T-helper 17 cell (primary cell): Measurements from ENCODE around the gene ARHGAP35. TPM values are rescaled to one million over a fixed set of nuclear protein-coding genes. Genes with fewer than 3 reads are reported as not detected.
"Not testable (repeated sequence)": the region's sequence is repeated elsewhere in the genome, so short reads cannot be mapped to it uniquely, and the experiment has no call there.

Experiments used
- ATAC-seq: fragments of 150-1000 bp; cut with Tn5 transposase; 2 replicates; pipeline ENCODE4 v1.10.0; 2021; ENCODE audit warnings: mild to moderate bottlenecking, moderate library complexity
- DNase-seq, 3 donors: peaks; one replicate each; pipeline versions ENCODE4 v3.0.0 to v3.0.0-alpha.2; 2020 to 2021
- H3K9me3 ChIP-seq: one replicate; pipeline ENCODE4 v1.7.0; 2013; ENCODE audit warnings: low read length, mild to moderate bottlenecking; ENCODE audit not compliant: control insufficient read depth, poor library complexity, severe bottlenecking
- H3K27ac Mint-ChIP-seq: one replicate; pipeline ENCODE4 v1.8.0; 2022; ENCODE audit warnings: mild to moderate bottlenecking, moderate library complexity, mixed read lengths
- H3K27me3 Mint-ChIP-seq: one replicate; pipeline ENCODE4 v1.8.0; 2022; ENCODE audit warnings: mixed read lengths
- H3K36me3 Mint-ChIP-seq: one replicate; pipeline ENCODE4 v1.8.0; 2022; ENCODE audit warnings: low read depth, mixed read lengths
- H3K4me1 Mint-ChIP-seq: one replicate; pipeline ENCODE4 v1.8.0; 2022; ENCODE audit warnings: mild to moderate bottlenecking, mixed read lengths
- H3K4me3 Mint-ChIP-seq: one replicate; pipeline ENCODE4 v1.8.0; 2022; ENCODE audit warnings: mild to moderate bottlenecking, moderate library complexity, mixed read lengths
- total RNA-seq, 4 donors: library from RNA in 2 of 4; stranded (reverse) in 2 of 4; gene quantifications; one replicate each; pipeline ENCODE4 v1.2.3 and lab custom pipeline; 2022 to 2026

Gene ARHGAP35
- 10 to 100 TPM; 33.6 to 34.0 TPM for total RNA-seq
- 101 to 102 reads per million in 2 donors for total RNA-seq (lab: John Stamatoyannopoulos, UW)

DNA sequence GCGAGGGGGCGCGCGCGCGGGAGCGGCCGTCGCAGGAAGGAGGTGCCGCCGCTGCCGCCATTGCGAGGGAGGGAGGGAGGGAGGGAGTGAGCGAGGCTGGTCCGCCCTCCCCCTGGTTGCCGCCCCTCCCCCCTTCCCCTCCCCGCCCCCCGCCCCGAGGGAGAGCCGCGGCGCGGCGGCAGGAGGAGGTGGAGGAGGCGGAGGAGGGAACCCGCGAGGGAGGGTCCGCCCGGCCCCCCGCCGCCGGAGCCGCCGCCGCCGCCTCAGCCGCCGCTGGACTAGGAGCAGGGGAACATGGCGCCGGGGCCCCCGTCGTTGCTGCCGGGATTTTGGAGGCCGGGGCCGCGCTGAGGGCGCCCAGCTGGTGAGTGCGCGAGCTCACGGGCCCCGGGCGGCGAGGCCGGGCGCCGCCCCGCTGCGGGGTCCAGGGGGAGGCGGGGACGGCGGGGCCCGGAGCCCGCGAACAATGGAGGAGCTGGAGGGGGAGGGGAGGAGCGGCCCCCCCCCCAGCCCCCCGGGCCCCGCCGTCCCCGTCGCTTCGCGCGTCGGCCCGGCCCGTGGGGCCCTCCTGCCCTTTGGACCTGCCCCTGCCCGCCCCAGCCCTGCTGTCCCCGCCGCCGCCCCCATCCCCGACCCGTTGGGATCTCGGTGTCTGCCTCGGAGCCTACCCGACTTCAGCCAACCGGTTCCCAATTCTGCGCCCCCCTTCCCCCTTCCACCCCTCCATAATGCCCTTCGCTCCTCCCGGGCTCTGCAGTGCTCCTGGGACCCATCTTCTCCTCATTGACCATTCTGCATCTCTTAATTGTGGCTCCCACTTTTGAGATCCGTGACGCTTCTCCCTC, at the start of gene ARHGAP35:
Gene ARHGAP35 (plus strand): TSS at position 152 of the 845 bp plus-strand sequence. CDS start 57,679 bp downstream, outside the sequence.
- no peaks in the 10 kb centered on the region for H3K27me3 Mint-ChIP-seq
- H3K27ac Mint-ChIP-seq = peak within 1 kb of the TSS; percentile 80
- peaks cover 22% of the 10 kb centered on the region for H3K4me1 Mint-ChIP-seq
- H3K4me3 Mint-ChIP-seq = peak within 1 kb of the TSS; percentile 94
- H3K9me3 ChIP-seq = no peaks in the 10 kb centered on the region
- ATAC-seq = peak; percentile 57
- peaks cover under 1% of the 10 kb centered on the region for H3K36me3 Mint-ChIP-seq
- DNase-seq = peak; percentile 39 to 79 (median 79)

DNA sequence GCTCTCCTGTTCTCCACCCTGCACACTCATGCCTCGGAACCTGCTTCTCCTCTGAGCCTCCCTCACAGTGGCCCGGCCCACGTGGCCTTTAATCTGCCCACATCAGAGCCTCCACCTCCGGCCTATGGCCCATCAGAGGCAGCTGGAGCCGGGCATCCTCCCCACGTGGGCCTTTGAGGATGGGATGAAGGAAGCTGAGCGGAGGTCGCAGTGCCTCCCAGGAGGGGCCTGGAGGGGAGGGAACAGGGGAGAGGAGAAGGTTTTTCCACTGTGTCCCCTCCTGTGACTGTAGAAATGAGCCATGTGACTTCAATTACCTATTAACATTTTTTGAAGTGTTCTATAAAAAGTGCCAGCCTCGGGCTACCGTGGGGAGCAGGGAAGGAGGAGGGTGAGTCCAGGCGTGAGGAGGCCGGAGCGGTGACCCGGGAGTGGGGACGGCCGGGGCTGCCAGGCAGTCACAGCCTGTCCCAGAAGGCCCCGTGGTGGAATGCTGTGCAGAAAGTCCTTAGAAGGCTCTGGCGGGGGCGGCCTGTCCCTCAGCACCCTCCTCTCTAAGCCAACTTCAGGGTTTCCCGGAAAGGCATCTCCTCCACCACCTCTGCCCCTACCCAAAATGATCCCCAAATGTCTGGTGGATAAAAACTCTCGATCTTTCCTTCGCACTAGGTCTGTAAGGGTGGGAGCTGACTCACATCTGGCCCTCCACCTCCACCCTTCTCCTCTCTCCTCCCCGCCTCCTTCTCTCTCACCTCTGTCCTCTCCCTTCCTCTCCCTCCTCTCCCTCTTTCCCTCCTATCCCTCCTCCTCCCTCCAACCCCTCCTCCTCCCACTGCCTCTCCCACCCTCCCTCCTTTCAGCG, 47.6 kb upstream of the ARHGAP35 start:
- no peak for DNase-seq
- H3K27ac Mint-ChIP-seq = no peak overlapping the region
- no peaks in the 10 kb centered on the region for H3K27me3 Mint-ChIP-seq
- no peaks in the 10 kb centered on the region for H3K9me3 ChIP-seq
- no peak for ATAC-seq
- H3K4me3 Mint-ChIP-seq = no peak overlapping the region
- H3K36me3 Mint-ChIP-seq = no peaks in the 10 kb centered on the region
- peaks cover 4% of the 10 kb centered on the region for H3K4me1 Mint-ChIP-seq

DNA sequence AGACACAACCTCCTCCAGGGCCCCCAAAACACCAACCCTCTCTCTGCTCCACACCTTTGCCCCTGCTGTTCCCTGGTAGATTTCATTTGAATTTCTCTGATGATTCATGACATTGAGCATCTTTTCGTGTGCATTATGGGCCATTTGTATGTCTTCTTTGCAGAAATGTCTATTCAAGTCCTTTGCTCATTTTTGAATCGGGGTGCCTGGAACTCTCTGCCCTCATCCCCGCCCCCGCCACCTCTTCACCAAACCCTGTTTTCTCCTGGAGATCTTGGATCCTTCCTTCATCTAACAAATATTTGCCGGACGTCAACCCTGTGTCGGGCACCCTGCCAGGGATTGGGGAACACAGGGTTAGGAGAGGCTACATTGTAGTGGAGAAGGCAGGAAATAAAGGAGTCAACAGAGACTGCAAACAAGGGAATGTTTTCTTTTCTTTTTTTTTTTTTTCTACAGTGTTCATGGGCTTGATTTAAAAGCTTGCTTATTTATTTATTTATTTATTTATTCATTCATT, 46.9 kb upstream of the ARHGAP35 start:
- Mint-ChIP-seq H3K27me3 (no peaks in the 10 kb centered on the region), H3K4me1 (peaks cover 4% of the 10 kb centered on the region), H3K36me3 (no peaks in the 10 kb centered on the region), H3K27ac (no peak overlapping the region), H3K4me3 (no peak overlapping the region)
- DNase-seq = no peak
- no peak for ATAC-seq
- no peaks in the 10 kb centered on the region for H3K9me3 ChIP-seq

DNA sequence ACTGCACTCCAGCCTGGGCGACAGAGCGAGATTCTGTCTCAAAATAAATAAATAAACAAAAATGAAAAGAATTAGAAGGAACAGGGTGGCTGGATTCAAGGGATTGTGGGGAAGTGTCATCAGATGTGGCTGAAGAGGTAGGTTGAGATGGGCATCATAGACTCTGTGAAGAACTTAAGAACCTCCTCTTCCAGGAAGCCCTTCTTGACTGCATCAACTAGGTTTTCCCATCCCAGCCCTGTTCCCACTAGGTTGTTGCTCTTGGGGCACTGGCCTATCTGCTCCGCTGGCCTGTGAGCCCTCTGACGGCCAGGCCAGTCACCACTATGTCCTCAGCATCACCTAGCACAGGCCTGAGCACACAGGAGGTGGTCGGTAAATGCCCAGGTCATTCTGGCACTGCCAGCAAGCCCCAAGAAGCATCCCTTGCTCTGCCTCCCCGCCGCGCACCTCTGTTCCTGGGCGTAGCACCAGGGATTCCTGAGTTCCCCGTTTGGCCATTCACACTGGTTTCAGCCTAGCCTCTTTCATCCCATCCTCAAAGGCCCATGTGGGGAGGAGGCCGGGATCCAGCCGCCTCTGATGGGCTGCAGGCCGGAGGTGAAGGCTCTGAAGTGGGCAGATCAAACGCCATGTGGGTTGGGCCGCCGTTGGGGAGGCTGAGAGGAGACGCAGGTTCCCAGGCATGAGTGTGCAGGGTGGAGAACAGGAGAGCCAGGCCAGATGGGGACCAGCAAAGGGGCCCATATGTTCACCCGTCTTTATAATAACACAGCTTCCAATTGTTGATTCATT, 44.8 kb upstream of the ARHGAP35 start:
- DNase-seq (no peak), ATAC-seq (no peak)
- Mint-ChIP-seq H3K4me1 (peaks cover 14% of the 10 kb centered on the region), H3K4me3 (no peak overlapping the region), H3K27ac (no peak overlapping the region), H3K36me3 (no peaks in the 10 kb centered on the region), H3K27me3 (no peaks in the 10 kb centered on the region)
- no peaks in the 10 kb centered on the region for H3K9me3 ChIP-seq

DNA sequence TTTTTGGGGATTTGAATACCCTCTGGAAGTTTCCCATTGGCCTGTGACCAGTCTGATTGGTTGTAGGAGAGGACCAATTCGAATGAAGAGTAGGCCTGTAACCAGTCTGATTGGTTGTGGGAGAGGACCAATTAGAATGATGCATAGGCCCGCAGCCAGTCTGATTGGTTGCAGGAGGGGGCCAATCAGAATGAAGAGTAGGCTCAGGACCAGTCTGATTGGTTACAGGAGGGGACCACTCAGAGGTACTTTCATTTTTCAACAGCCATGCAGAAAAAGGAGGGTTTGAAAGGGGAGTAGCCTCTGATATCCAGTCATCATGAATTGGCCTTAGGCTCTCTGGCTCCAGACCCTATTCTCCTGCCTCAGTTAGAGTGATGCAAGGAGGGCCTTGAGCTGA, 42.0 kb upstream of the ARHGAP35 start:
- Mint-ChIP-seq H3K4me3 (no peak overlapping the region), H3K36me3 (no peaks in the 10 kb centered on the region), H3K4me1 (peaks cover 17% of the 10 kb centered on the region), H3K27ac (peak overlapping the region; percentile 79), H3K27me3 (no peaks in the 10 kb centered on the region)
- no peak for ATAC-seq
- H3K9me3 ChIP-seq = no peaks in the 10 kb centered on the region
- no peak for DNase-seq

DNA sequence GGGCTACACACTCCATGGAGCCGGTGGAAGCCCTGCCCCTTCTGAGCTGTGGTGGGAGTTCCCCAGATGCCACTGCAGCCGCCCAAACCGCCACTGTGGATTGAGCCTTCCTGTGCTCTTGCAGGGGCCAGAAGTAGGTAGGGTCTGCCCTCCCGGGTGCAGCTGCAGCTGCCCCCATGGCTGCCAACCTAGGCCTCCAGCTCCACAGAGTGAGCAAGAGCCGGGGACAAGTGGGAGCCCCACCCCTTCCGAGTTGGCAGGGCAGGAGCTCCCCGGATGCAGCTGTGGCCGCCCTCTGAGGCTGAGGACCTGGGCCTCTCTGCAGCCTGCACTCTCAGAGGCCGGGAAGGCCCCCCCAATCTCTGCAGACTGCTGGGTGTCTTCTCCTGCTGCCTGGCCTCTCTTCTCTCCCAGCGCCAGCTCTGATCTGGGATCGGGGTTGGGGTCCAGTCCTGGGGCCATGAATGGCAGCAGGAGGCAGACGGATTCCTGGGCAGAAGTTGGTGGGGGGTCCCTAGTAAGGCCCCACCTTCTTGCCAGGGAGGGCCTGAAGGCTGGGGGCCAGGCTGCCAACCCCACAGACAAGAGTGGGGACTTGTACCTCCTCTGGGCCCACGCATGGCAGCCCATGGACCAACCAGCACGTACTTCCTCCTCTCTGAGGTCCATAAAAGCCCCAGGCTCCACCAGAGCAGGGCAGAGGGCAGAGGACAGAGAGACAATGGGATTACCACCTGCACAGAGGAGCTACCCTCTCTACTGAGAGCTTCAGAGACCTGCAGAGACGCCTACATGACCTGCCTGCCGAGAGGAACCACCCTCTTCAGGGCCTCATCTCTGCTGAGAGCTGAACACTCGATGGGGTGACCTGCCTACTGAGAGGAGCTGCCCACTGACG, 39.0 kb upstream of the ARHGAP35 start:
- H3K27me3 Mint-ChIP-seq = no peaks in the 10 kb centered on the region
- peak overlapping the region; percentile 79 for H3K27ac Mint-ChIP-seq
- H3K4me1 Mint-ChIP-seq = peaks cover 18% of the 10 kb centered on the region
- H3K9me3 ChIP-seq = no peaks in the 10 kb centered on the region
- DNase-seq (peak; percentile 41 to 50 (median 45)), ATAC-seq (peak; percentile 95)
- H3K36me3 Mint-ChIP-seq = no peaks in the 10 kb centered on the region
- H3K4me3 Mint-ChIP-seq = peak overlapping the region; percentile 33

DNA sequence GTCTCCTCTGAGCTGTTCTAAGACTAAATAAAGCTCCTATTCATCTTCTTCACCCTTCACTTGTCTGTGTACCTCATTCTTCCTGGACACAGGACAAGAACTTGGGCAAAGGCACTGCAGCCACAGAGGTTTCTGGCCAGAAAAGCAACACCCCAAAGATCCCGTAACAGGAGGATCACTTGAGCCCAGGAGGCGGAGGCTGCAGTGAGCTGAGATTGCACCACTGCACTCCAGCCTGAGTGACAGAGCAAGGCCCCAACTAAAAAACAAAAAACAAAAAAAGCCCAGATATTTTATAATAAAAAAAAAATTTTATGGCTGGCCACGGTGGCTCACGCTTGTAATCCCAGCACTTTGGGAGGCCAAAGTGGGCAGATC, 38.4 kb upstream of the ARHGAP35 start:
- Mint-ChIP-seq H3K4me1 (peaks cover 16% of the 10 kb centered on the region), H3K27ac (peak overlapping the region; percentile 61)
- not testable (repeated sequence) for H3K27me3 Mint-ChIP-seq, H3K4me3 Mint-ChIP-seq, H3K36me3 Mint-ChIP-seq, DNase-seq, H3K9me3 ChIP-seq, ATAC-seq

DNA sequence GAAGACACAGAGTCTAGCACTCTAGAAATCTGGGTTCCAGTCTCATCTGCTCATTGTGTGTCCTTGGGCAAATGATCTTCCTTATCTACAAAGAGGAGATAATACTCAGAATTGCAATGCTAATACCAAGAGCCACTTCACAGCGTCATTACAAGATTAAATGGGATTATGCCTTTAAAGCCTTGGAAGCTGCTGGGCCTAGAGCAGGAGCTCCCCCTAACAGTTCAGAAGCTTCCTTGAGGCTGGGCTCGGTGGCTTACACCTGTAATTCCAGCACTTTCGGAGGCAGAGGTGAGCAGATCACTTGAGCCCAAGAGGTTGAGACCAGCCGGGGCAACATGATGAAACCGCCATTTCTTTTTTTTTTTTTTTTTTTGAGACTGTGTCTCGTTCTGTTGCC, 37.7 kb upstream of the ARHGAP35 start:
- H3K27ac Mint-ChIP-seq = no peak overlapping the region
- no peak overlapping the region for H3K4me3 Mint-ChIP-seq
- peaks cover 16% of the 10 kb centered on the region for H3K4me1 Mint-ChIP-seq
- DNase-seq (no peak), ATAC-seq (no peak)
- no peaks in the 10 kb centered on the region for H3K27me3 Mint-ChIP-seq
- no peaks in the 10 kb centered on the region for H3K36me3 Mint-ChIP-seq
- H3K9me3 ChIP-seq = no peaks in the 10 kb centered on the region

DNA sequence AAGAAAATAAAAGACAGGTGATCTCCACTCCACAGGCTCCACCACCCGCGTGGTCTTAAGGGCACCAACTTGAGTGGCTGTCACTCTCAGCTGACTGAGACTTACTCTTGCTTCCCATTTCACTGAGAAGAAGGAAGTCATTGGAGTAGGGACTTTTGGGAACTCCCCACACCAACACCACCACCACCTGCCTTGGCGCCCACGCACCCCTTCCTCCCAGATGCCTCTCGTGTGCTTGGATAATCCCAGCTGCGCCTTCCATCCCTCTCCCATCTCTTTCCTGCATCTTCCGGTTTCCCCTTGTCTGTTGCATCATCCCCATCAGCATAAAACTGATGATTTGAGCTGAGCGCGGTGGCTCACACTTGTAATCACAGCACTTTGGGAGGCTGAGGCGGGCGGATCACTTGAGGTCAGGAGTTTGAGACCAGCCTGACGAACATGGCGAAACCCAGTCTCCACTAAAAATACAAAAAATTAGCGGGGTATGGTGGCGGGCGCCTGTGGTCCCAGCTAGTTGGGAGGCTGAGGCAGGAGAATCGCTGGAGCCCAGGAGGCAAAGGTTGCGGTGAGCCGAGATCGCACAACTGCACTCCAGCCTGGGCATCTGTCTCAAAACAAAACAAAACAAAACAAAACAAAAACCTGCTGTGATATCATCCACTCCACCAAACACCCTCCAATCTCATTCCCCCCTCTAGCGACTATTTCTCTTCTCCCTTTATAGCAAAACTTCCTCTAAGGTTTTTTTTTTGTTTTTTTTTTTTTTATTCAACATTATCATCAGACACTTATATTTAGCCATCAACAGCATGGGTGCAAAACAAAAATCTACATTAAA, 35.7 kb upstream of the ARHGAP35 start:
- H3K27me3 Mint-ChIP-seq = no peaks in the 10 kb centered on the region
- ATAC-seq (no peak), DNase-seq (no peak)
- H3K9me3 ChIP-seq = no peaks in the 10 kb centered on the region
- H3K4me1 Mint-ChIP-seq = peaks cover 15% of the 10 kb centered on the region
- peak overlapping the region; percentile 70 for H3K27ac Mint-ChIP-seq
- no peak overlapping the region for H3K4me3 Mint-ChIP-seq
- no peaks in the 10 kb centered on the region for H3K36me3 Mint-ChIP-seq

DNA sequence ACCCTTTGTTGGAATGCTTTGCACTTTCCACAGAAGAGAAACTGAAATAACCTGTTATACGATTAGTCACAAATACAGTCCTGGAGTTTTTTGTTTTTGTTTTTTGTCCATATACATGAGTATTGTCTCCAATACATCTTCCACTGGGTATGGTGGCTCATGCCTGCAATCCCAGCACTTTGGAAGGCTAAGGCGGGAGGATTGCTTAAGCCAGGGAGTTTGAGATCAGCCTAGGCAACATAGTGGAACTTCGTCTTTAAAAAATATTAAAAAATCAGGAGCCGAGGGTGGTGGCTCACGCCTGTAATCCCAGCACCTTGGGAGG, 35.1 kb upstream of the ARHGAP35 start:
- peak overlapping the region; percentile 70 for H3K27ac Mint-ChIP-seq
- H3K4me1 Mint-ChIP-seq = peaks cover 11% of the 10 kb centered on the region
- H3K36me3 Mint-ChIP-seq = peaks cover under 1% of the 10 kb centered on the region
- ATAC-seq = no peak
- no peak for DNase-seq
- no peaks in the 10 kb centered on the region for H3K9me3 ChIP-seq
- no peak overlapping the region for H3K4me3 Mint-ChIP-seq
- H3K27me3 Mint-ChIP-seq = peaks cover 1% of the 10 kb centered on the region

DNA sequence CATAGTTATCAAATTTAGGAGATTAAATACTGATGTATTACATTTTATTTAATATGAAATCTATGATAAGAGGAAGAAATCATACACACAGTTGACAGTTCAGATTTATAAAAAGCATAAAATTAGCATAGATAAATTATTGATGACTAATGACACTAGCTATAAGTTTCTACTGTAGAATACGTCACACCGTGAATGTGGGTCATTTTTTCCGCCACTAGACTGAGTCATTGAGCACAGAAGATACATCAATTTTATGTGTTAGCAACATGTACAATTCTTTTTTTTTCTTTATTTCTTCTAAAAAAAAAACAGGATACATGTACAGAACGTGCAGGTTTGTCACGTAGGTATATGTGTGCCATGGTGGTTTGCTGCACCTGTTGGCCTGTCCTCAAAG, 32.3 kb upstream of the ARHGAP35 start:
- H3K4me3 Mint-ChIP-seq = no peak overlapping the region
- ATAC-seq (no peak), DNase-seq (no peak)
- peaks cover 7% of the 10 kb centered on the region for H3K27me3 Mint-ChIP-seq
- H3K4me1 Mint-ChIP-seq = peaks cover 5% of the 10 kb centered on the region
- peaks cover 2% of the 10 kb centered on the region for H3K36me3 Mint-ChIP-seq
- no peaks in the 10 kb centered on the region for H3K9me3 ChIP-seq
- H3K27ac Mint-ChIP-seq = no peak overlapping the region
